ENCODE measurements around the gene EXOSC9. TPM values are rescaled to one million over a fixed set of nuclear protein-coding genes. Genes with fewer than 3 reads are reported as not detected.

Gene EXOSC9
- total RNA-seq, 1 donor from 2014 or later, result 10.4 TPM

- Histone ChIP-seq H3K4me1 (peaks cover 17% of the 10 kb centered on the region), H3K9me3 (replicated peaks) (peaks cover 10% of the 10 kb centered on the region), H3K36me3 (no peaks in the 10 kb centered on the region), H3K27ac (replicated peaks) (no peak overlapping the region), H3K27me3 (ENCODE audit: low read depth) (peaks cover 33% of the 10 kb centered on the region), H3K4me3 (no peak overlapping the region)
- DNase-seq, result no peak
- TF ChIP-seq CTCF (IDR thresholded peaks at IDR 0.05; ENCODE audit: borderline replicate concordance), result no peak
- intact Hi-C loops (cut with micrococcal nuclease), result no loop called here
Observed at GRCh38 chr4:121783210-121783609, 17.9 kb upstream of the EXOSC9 start.

DNA sequence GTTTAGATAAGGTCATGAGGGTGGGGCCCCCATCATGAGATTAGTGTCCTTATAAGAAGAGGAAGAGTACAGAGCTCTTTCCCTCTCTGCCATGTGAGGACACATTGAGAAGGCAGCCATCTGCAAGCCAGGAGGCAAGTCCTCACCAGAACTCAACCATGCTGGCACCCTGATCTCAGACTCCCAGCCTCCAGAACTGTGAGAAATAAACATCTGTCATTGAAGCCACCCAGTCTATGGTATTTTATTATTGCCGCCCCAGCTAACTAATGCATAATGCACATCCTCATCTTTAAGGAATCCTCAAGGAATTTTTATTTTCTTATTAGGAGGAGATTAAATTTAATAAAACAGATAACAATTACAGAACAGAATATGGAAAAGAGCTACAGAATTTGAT, 16.7 kb upstream of the EXOSC9 start:
- no peak for DNase-seq
- no peak overlapping the region for H3K4me3 ChIP-seq
- intact Hi-C loops (cut with micrococcal nuclease), result no loop called here
- TF ChIP-seq CTCF (IDR thresholded peaks at IDR 0.05; ENCODE audit: borderline replicate concordance), result no peak
- H3K27me3 ChIP-seq (ENCODE audit: low read depth), result peaks cover 34% of the 10 kb centered on the region
- H3K4me1 ChIP-seq, result peaks cover 12% of the 10 kb centered on the region
- H3K36me3 ChIP-seq, result no peaks in the 10 kb centered on the region
- peaks cover 10% of the 10 kb centered on the region for H3K9me3 ChIP-seq (replicated peaks)
- H3K27ac ChIP-seq (replicated peaks), result no peak overlapping the region

DNA sequence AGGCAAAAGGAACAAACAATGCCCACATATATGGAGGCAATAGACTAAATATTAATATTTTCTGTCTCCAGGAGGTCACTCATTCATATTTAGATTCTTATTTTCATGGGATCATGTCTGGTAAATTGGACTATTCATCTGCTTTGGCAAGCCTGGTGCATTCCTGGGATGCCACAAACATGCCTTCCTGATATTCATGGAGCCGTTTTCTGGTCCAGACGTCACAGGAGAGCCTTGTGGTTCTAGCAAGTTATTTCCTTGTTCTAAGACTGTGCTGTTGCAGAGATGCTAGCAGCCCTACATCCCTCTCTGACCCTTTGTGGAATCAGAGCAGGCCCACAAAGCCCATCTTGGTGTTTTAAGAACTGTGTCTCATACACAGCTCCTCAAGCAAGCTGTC, 16.1 kb upstream of the EXOSC9 start:
- DNase-seq, result no peak
- peaks cover 28% of the 10 kb centered on the region for H3K27me3 ChIP-seq (ENCODE audit: low read depth)
- H3K27ac ChIP-seq (replicated peaks), result peak overlapping the region; percentile 35
- intact Hi-C loops (cut with micrococcal nuclease), result no loop called here
- TF ChIP-seq CTCF (IDR thresholded peaks at IDR 0.05; ENCODE audit: borderline replicate concordance), result no peak
- no peak overlapping the region for H3K4me3 ChIP-seq
- H3K9me3 ChIP-seq (replicated peaks), result peaks cover 10% of the 10 kb centered on the region
- H3K36me3 ChIP-seq, result no peaks in the 10 kb centered on the region
- peaks cover 9% of the 10 kb centered on the region for H3K4me1 ChIP-seq

GRCh38 chr4:121785479-121785878, 15.6 kb upstream of the EXOSC9 start:
- H3K4me3 ChIP-seq, result no peak overlapping the region
- DNase-seq, result no peak
- H3K27ac ChIP-seq (replicated peaks), result peak overlapping the region; percentile 35
- TF ChIP-seq CTCF (IDR thresholded peaks at IDR 0.05; ENCODE audit: borderline replicate concordance), result no peak
- H3K36me3 ChIP-seq, result no peaks in the 10 kb centered on the region
- intact Hi-C loops (cut with micrococcal nuclease), result no loop called here
- peaks cover 9% of the 10 kb centered on the region for H3K4me1 ChIP-seq
- peaks cover 25% of the 10 kb centered on the region for H3K27me3 ChIP-seq (ENCODE audit: low read depth)
- H3K9me3 ChIP-seq (replicated peaks), result peaks cover 10% of the 10 kb centered on the region

GRCh38 chr4:121786221-121786620, 14.9 kb upstream of the EXOSC9 start:
- intact Hi-C loops (cut with micrococcal nuclease), result no loop called here
- Histone ChIP-seq H3K4me1 (peaks cover 9% of the 10 kb centered on the region), H3K9me3 (replicated peaks) (peaks cover 10% of the 10 kb centered on the region), H3K36me3 (no peaks in the 10 kb centered on the region), H3K4me3 (no peak overlapping the region), H3K27ac (replicated peaks) (no peak overlapping the region), H3K27me3 (ENCODE audit: low read depth) (peaks cover 21% of the 10 kb centered on the region)
- no peak for DNase-seq
- TF ChIP-seq CTCF (IDR thresholded peaks at IDR 0.05; ENCODE audit: borderline replicate concordance), result no peak

- Histone ChIP-seq H3K4me1 (peaks cover 9% of the 10 kb centered on the region), H3K27ac (replicated peaks) (no peak overlapping the region), H3K9me3 (replicated peaks) (peaks cover 8% of the 10 kb centered on the region), H3K36me3 (no peaks in the 10 kb centered on the region), H3K27me3 (ENCODE audit: low read depth) (peaks cover 27% of the 10 kb centered on the region), H3K4me3 (no peak overlapping the region)
- no peak for DNase-seq
- intact Hi-C loops (cut with micrococcal nuclease), result no loop called here
- TF ChIP-seq CTCF (IDR thresholded peaks at IDR 0.05; ENCODE audit: borderline replicate concordance), result no peak
Observed at GRCh38 chr4:121788896-121789295, 12.2 kb upstream of the EXOSC9 start.

All from left ventricle myocardium inferior (tissue), 1 donor.